NK-92 (cell line): ENCODE measurements around the gene CES5A.
"Not testable (repeated sequence)": the region's sequence is repeated elsewhere in the genome, so short reads cannot be mapped to it uniquely, and the experiment has no call there.

Experiments used
- DNase-seq: peaks from one replicate; lab custom pipeline; 2025; ENCODE audit not compliant: unreplicated experiment; lab: John Stamatoyannopoulos, UW

Gene CES5A

GRCh38 chr16:55875273-55875672, at the start of gene CES5A:
Gene CES5A (minus strand): TSS chr16:55875373. CDS start chr16:55875221, 152 bp downstream.
- no peak for DNase-seq

GRCh38 chr16:55922662-55923061, 47.5 kb upstream of the CES5A start:
- no peak for DNase-seq

GRCh38 chr16:55917373-55918160, 42.4 kb upstream of the CES5A start:
- DNase-seq, result no peak

- DNase-seq, result no peak
Observed at GRCh38 chr16:55915096-55915827, 40.1 kb upstream of the CES5A start.

- no peak for DNase-seq
Observed at GRCh38 chr16:55914383-55914782, 39.2 kb upstream of the CES5A start.

GRCh38 chr16:55913716-55914115, 38.5 kb upstream of the CES5A start:
- DNase-seq, result no peak

- DNase-seq, result not testable (repeated sequence)
Observed at GRCh38 chr16:55913121-55913520, 37.9 kb upstream of the CES5A start.

- no peak for DNase-seq
Observed at GRCh38 chr16:55912022-55912421, 36.8 kb upstream of the CES5A start.

- no peak for DNase-seq
Observed at GRCh38 chr16:55911616-55912015, 36.4 kb upstream of the CES5A start.

GRCh38 chr16:55909876-55910275, 34.7 kb upstream of the CES5A start:
- no peak for DNase-seq

- no peak for DNase-seq
Observed at GRCh38 chr16:55908641-55909040, 33.5 kb upstream of the CES5A start.

- DNase-seq, result no peak
Observed at GRCh38 chr16:55907661-55908060, 32.5 kb upstream of the CES5A start.

- DNase-seq, result no peak
Observed at GRCh38 chr16:55906123-55906522, 30.9 kb upstream of the CES5A start.

- DNase-seq, result no peak
Observed at GRCh38 chr16:55905651-55906050, 30.5 kb upstream of the CES5A start.

GRCh38 chr16:55901566-55902217, 26.5 kb upstream of the CES5A start:
- DNase-seq, result no peak

- no peak for DNase-seq
Observed at GRCh38 chr16:55900616-55901393, 25.6 kb upstream of the CES5A start.

GRCh38 chr16:55899857-55900256, 24.7 kb upstream of the CES5A start:
- DNase-seq, result no peak

GRCh38 chr16:55898592-55898991, 23.4 kb upstream of the CES5A start:
- no peak for DNase-seq

GRCh38 chr16:55892821-55893220, 17.6 kb upstream of the CES5A start:
- DNase-seq, result no peak

GRCh38 chr16:55889518-55889917, 14.3 kb upstream of the CES5A start:
- no peak for DNase-seq

GRCh38 chr16:55888546-55888945, 13.4 kb upstream of the CES5A start:
- DNase-seq, result no peak
